NOMO-1 (cell line): Measurements from ENCODE around the gene TIE1.
"Not testable (repeated sequence)": the region's sequence is repeated elsewhere in the genome, so short reads cannot be mapped to it uniquely, and the experiment has no call there.

Experiments
- DNase-seq, 2 experiments: peaks; one replicate each; lab custom pipeline; 2025; ENCODE audit not compliant: unreplicated experiment in 2 of 2; lab: John Stamatoyannopoulos, UW

The TIE1 gene

DNA sequence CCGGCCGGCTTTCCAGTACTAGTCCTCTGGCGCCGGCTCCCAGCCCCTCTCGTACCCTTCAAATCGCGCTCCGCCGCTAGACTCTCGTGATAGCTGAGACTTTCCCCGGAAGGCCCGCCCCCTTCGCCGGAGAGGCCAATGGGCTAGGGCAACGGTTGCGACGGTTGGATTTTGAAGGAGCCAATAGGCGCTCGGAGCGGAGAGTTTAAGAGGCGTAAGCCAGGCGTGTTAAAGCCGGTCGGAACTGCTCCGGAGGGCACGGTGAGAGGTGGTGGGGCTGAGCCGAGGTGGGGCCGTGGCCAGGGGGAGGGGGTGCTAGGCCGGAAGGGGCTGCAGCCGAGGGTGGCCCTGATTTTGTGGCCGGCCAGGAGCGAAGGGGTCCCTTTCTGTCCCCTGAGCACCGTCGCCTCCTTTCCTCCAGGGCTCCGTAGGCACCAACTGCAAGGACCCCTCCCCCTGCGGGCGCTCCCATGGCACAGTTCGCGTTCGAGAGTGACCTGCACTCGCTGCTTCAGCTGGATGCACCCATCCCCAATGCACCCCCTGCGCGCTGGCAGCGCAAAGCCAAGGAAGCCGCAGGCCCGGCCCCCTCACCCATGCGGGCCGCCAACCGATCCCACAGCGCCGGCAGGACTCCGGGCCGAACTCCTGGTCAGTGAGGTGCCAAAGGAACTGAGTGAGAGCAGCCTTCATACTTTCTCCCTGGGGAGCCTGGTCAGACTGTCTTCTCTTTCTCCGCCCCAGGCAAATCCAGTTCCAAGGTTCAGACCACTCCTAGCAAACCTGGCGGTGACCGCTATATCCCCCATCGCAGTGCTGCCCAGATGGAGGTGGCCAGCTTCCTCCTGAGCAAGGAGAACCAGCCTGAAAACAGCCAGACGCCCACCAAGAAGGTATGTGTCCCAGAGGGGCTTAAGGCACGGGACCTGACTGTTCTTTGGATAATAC is 58.2 kb downstream of the TIE1 start, which contains the start of gene CDC20:
Gene CDC20 (plus strand): TSS at position 236 of the 948 bp plus-strand sequence. CDS start 235 bp downstream, at position 471.
- peak; percentile 98 to 99 for DNase-seq

DNA sequence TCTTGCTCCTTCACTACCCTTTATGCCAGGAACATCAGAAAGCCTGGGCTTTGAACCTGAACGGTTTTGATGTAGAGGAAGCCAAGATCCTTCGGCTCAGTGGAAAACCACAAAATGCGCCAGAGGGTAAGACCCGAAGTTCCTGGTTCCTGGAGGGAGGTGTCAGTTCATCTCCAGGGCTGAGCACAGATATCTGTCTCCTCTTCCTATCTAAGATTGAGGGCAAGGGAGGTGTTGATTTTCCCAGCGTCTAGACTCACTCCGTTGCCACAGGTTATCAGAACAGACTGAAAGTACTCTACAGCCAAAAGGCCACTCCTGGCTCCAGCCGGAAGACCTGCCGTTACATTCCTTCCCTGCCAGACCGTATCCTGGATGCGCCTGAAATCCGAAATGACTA is 58.9 kb downstream of the TIE1 start:
- DNase-seq: no peak

DNA sequence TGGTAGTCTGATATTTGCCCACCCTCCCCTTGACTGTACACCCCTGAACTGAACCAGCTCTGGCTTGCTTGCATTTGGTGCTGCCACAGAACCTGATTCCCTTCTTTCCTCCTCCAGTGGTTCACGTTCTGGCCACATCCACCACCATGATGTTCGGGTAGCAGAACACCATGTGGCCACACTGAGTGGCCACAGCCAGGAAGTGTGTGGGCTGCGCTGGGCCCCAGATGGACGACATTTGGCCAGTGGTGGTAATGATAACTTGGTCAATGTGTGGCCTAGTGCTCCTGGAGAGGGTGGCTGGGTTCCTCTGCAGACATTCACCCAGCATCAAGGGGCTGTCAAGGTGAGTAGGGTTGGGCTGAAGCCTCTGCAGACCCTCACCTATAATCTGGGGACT is 59.8 kb downstream of the TIE1 start:
- DNase-seq: no peak

DNA sequence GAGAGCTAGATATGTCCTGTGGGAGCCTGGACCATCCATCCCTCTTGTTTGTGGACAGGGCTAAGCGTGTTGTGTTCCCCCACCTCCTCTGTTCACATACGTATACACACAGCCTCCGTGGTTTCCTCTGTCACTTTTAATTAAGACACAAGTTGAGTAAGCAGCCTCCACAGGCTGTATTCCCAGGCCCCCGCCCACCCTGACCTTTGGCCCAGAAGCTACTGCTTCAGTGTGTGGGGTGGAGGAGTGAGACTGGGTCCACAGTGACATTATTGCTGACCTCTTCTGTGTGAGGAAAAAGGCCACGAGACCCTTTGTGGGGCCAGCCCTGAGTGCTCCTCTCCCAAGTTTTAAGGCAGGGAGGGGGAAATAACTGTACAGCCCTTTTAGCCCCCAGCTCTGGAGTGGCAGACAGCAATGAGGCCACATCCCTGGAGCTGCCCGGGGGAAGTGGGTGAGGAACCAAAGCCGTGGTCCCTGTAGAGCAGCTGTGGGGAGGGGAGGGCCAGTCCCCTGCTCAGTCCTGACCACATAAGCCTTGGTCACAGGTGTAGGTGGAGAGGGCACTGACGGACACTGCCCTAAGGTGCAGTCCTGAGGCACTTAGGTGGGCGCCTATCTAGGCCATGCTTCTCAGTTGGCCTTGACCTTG is 62.6 kb downstream of the TIE1 start:
- peak in 1 of 2 experiments; percentile 8 for DNase-seq

DNA sequence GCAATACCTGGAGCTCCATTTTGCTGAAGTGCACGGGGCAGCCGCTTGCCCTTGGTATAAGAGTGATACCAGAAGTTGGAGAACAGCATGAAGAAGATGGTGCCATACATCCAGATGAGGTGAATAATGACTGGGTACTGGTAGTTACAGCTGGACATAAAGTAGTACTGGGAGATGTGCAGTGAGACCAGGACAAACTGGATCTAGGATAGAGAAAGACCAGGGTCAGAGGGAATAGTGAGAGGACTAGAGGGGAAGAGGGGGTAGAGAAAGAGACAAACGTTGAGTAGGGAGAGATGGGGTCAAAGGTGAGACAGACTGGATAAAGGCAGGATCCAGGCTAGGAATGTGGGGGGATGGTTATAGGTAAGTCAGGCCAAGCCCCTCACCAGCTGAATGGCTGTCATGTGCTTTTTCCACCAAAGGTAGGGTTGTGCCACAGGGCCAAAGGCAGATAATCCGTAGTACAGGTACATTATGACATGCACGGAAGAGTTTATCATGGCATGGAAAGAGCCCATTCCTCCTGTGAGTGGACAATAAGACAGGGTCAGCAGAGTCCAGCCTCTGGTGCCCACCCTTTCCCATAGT is 63.2 kb downstream of the TIE1 start:
- DNase-seq: no peak

DNA sequence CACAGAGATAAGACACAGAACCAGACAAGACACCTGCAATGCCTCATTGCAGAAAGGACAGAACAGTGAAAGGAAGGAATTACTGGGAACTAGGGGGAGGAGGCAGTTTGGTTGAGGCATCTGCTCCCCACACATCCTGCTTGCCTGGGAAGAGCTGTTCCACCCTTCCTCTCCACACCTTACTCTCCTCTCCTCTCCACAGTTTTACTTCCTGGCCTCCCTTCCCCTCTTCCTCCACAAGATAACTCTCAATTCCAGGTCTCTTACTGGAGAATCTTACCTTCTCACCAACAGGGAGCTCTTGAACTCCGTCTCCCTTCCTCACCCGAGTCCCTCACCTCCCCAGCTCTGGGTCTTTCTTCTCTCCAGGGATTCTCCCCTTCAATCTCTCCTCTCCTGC is 64.9 kb downstream of the TIE1 start:
- no peak for DNase-seq

DNA sequence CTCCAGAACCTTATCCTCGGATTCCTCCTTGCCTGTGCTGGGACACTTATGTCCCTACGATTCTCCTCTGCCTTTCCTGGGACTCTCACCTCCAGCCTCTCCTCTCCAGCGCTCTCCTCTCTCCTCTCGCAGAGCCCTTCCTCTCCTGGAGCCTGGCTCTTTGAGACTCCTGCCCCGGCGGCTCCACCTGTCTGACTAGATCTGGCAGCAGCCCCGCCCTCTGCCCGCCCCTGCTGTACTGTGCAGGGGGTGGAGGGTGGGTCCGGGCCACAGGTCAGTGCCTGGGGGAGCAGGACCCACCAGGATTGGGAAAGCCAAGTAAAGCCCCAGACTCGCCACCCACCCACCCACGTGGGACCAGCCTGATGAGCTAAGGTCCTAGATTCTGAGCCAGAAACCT is 65.4 kb downstream of the TIE1 start:
- no peak for DNase-seq

DNA sequence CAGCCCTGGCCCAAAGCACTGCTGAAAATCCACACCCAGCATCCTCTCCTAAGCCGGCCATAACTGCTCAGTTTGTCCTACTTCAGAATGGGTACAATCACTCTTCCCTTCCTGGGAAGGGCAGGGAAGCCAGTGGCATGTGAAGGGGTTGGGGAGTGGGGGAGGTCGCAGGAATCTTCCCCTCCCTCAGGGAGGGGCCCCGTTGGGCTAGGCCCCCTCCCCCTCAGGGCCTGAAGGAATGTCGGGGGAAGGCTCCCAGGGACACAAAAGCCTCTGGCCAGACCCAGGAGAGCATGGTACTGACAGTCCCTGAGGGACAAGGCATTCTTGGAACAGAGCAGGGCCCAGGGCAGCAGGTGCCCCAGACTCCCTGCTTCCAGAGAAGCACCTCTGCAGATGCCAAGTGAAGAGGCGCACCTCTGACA is 65.8 kb downstream of the TIE1 start:
- no peak for DNase-seq

DNA sequence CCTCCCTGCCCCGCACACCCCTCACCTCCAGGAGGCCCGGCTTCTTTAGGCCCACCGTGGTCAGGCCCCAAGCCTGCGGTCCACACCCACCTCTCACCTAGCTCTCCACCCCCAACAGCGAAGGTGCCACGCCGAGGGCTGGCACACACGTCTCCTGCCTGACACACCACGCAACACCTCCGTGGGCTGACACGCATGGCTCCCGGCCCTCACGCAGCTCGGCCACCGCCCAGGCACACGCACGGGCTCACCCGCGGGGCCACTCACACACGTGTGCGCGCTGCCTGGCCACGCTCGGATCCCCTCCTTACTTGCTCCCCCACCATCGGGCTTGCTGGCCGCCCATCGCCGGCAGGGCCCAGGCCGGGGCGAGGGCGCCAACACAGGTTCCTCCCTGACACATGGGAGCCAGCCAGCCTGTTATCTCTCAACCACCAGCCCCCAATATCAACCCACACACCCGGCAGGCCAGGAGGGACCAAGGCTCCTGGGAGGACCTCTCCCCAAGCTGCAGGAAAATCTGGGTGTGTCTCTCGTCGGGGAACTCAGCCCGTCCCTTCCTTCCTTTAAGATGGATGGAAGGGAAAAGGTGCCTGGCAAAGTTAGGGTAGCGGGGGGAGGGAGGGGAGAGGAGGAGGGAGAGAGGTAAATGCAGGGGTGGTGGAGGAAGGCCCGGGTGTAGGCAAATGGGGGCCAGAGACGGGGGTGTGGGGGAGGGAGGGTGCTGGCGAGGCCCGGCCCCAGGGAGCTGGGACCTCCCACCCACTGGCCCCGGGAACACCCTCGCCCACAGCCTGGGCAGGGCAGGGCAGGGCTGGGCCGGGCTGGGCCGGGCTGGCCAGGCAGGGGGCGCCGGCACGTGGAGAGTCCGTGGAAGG is 66.5 kb downstream of the TIE1 start:
- DNase-seq: no peak

DNA sequence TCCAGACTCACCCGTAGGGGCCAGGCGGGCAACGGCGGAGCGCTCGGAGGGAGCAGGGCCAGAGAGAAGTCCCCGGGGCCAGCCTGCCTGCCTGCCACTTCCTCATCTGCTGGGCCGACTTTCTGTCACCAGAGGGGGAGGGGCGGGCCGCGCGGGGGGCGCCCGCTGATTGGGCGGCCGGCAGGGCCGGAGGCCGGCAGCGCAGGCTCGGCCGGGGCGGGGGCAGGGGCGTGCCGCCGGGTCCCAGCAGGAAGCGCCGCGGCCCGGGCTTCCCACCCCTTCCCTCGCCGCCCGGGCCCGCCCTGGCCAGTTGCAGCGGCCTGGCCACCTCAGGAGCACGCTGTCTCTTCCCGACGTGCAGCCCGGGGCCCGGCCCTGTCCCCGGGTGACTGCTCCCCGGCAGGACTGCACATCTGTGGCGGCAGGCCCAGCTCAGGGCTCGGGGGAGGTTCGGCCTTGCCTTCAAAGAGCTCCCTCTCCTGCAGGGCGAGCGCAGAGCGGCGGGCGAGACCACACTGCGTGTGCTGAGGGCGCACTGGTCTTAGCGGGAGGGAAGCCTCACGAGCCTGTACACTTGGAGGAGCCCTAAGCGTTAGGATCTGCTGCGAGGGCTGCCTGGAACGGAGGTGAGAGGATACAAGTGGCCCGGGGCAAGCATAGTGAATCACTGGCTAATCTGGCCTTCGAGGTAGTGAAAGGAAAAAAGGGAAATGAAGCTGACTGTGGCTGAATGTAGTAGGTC is 67.3 kb downstream of the TIE1 start, which contains the start of gene ELOVL1:
Gene ELOVL1 (minus strand): TSS at position 108 of the 742 bp plus-strand sequence. CDS start 2,402 bp downstream, outside the sequence.
- DNase-seq: peak; percentile 91

DNA sequence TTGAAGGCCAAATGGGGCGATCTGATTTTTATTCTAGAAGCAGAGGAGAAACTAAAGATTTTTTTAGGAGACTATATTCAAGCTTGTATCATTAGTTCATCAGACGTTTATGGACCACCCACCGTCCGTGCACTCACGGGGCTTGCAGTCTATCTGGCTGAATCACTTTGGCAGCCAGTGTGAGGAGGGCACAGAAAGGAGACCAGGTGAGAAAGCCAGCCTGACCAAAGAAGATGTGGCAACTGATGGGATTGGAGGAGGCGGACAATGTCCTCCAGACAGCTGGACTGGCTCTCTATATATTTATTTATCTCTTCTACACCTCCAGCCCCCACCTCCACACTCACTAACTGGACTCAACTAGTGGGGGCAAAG is 67.9 kb downstream of the TIE1 start:
- DNase-seq: no peak

DNA sequence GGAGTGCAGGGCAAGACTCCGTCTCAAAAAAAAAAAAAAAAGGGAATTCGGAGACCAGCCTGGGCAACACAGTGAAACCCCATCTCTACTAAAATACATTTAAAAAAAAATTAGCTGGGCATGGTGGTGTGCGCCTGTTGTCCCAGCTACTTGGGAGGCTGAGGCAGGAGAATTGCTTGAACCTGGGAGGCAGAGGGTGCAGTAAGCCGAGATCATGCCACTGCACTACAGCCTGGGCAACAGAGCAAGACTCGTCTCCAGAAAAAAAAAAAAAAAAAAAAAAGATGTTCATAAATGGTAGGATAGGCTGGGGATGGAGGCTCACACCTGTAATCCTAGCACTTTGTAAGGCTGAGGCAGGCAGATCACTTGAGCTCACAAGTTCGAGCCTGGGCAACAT is 69.0 kb downstream of the TIE1 start:
- DNase-seq: not testable (repeated sequence)

DNA sequence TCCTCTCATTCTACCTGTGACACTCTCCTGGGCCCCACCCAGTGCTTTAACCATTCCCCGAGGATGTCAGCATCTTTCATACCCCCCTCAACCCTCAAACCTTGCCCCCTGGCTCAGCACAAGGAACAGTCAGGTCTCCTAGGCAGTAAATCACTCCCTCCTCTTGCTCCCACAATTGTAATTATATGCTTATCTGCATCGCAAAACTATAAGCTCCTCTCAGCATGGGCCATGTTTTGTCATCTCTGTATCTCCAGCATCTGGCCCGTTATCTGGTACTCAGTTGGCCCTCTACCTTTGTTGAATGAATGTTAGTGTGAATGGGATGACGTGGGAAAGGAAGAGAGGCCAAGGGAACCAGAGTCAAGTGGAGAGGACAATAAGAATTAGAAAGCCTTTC is 69.8 kb downstream of the TIE1 start:
- DNase-seq: no peak

DNA sequence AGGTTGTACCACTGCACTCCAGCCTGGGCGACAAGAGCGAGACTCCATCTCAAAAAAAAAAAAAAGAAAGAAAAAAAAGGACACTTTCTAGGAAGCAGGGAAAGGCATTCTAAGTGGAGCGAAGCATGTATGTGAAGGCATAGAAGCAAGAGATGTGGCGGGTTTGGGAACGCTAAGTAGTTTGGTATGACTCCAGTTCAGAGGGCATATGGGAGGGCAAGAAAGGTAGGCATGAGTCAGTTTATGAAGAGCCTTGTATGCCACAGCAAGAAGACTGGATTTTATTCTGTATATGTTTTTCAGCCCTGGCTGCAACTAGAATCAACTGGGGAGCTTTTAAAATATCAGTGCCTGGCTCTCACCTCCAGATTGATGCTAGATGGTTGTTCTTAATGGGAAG is 71.4 kb downstream of the TIE1 start:
- DNase-seq: no peak
